ENCODE data around the gene ALDH1B1. TPM values are rescaled to one million over a fixed set of nuclear protein-coding genes. Genes with fewer than 3 reads are reported as not detected.

ALDH1B1 gene
- total RNA-seq (2022) (35.7 and 38.3 TPM in 2 replicates), Bru-seq, nascent RNA (percentile 81 among the genes with signal in this experiment), BruChase-seq, experiment 1, labeled RNA remaining after a 2-hour chase (percentile 94 among the genes with signal in this experiment), BruChase-seq, experiment 2, labeled RNA remaining after a 6-hour chase (percentile 94 among the genes with signal in this experiment)
- long read RNA-seq, transcript ALDH1B1-201 (2 exons, 3,066 nt): major isoform, 85 of 96 reads
- long read RNA-seq, partial matches to known transcripts: 0 of 96 reads
- long read RNA-seq, other reads (novel, unspliced or antisense): 8 of 96 reads

DNA sequence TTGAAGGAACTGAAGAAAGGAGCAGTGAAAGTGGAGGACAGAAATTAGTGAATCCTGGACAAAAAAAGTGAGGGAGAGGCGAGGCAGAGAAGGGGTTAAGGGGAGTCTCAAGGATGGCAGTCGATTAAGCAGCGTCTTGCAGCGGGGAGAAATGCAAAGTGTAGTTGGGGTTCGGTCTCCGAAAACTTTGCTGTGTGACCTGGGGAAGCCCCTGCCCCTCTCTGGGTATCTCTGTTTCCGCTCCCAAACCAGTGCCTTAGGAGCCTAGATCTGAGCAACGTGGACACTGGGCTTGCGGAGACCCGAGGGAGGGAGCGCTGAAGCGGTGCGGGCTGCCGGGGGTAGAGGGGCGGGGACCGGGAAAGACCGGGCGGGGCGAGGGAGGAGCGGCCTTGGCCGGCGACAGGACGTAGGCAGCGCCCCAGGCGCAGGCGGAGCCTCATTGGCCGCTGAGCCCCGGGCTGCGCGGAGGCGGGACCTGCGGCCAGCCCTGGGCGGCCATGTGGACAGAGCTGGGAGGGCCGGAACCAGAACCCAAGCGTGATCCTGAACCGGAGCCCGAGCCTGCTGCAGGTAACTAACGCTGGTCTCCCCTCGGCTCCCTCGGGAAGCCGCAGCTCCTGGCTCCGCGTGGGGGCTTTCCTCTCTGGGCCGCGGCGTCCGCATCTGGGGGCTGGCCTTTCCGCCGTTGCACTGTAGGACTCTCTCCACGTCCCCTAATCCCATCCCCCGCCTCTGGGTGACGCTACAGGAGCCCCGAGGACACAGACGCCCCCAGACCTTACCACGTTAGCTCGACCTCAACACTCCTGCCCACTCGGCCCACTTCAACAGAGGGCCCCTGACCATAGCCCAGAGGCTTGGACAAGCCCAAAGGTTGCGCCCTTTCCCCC is at the start of gene ALDH1B1:
Gene ALDH1B1 (plus strand): TSS at position 468 of the 893 bp plus-strand sequence. CDS start 3,047 bp downstream, outside the sequence.
- peaks cover 20% of the 10 kb centered on the region for H3K4me1 Mint-ChIP-seq (ENCODE audit: low read depth, unreplicated experiment)
- no TSS peak for BruUV-seq (replicated peaks)
- intact Hi-C loops (cut with micrococcal nuclease; ENCODE audit: unreplicated experiment): loop anchor here (1.0 to 10.0 kb wide), 3 partner anchors 11 to 52 kb away; no protein-coding TSS in a partner anchor
- peak within 1 kb of the TSS; percentile 89 for H3K27ac Mint-ChIP-seq (ENCODE audit: unreplicated experiment)
- Histone ChIP-seq H3K4me3 (ENCODE audit: low read depth, low read length) (peak within 1 kb of the TSS; percentile 95), H3K9me3 (no peaks in the 10 kb centered on the region), H3K36me3 (ENCODE audit: control insufficient read depth, insufficient read depth, low read length) (no peaks in the 10 kb centered on the region; the same call in 1 of the 2 replicates), H3K4me1 (peaks cover 9% of the 10 kb centered on the region), H3K27me3 (replicated peaks; ENCODE audit: control insufficient read depth, insufficient read depth, low read length) (no peaks in the 10 kb centered on the region)
- TF ChIP-seq, protein P1, sequence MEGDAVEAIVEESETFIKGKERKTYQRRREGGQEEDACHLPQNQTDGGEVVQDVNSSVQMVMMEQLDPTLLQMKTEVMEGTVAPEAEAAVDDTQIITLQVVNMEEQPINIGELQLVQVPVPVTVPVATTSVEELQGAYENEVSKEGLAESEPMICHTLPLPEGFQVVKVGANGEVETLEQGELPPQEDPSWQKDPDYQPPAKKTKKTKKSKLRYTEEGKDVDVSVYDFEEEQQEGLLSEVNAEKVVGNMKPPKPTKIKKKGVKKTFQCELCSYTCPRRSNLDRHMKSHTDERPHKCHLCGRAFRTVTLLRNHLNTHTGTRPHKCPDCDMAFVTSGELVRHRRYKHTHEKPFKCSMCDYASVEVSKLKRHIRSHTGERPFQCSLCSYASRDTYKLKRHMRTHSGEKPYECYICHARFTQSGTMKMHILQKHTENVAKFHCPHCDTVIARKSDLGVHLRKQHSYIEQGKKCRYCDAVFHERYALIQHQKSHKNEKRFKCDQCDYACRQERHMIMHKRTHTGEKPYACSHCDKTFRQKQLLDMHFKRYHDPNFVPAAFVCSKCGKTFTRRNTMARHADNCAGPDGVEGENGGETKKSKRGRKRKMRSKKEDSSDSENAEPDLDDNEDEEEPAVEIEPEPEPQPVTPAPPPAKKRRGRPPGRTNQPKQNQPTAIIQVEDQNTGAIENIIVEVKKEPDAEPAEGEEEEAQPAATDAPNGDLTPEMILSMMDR (IDR thresholded peaks at IDR 0.05; ENCODE audit: insufficient read depth in 1 of 2, low read depth in 1 of 2, low read length in 1 of 2, severe bottlenecking in 1 of 2, unreplicated experiment in 1 of 2): peak; percentile 13 to 44
- no peaks in the 10 kb centered on the region for H3K9me3 Mint-ChIP-seq (ENCODE audit: unreplicated experiment)
- DNase-seq: peak; percentile 89 to 93
- H3K36me3 Mint-ChIP-seq (ENCODE audit: insufficient read depth, unreplicated experiment): peaks cover 24% of the 10 kb centered on the region
- ChIA-PET POLR2A (interaction anchor here (0.5 kb wide), 1 partner anchor 621 kb away, joined by 3 read pairs; no protein-coding TSS in a partner anchor), CTCF (interaction anchor here (0.6 kb wide), 1 partner anchor 423 kb away, joined by 5 read pairs; no protein-coding TSS in a partner anchor)
- no peaks in the 10 kb centered on the region for H3K27me3 Mint-ChIP-seq (ENCODE audit: insufficient read depth, unreplicated experiment)
- peak within 1 kb of the TSS; percentile 80 for H3K4me3 Mint-ChIP-seq (ENCODE audit: unreplicated experiment)

DNA sequence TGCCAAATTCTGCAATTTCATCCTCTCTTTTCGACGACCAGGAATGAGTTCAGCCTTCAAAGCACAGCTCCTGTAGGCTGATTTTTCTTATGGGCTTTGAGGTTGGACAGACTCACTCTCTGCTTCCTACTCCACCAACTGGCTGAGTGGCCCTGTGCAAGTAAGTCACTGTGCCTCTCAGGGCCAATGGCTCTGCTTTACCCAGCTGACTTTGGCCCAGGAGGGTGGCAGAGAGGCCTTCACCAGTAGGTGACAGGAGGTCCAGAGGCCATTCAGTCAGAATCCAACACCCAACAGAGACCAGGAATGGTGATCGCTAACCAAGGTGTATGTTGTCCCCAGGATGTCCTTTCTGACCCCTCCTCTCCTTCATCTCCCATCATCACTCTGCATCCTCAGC is 49.5 kb upstream of the ALDH1B1 start:
- intact Hi-C loops (cut with micrococcal nuclease; ENCODE audit: unreplicated experiment): loop anchor here (1.0 kb wide), 1 partner anchor 18 kb away; no protein-coding TSS in a partner anchor
- Mint-ChIP-seq H3K4me3 (ENCODE audit: unreplicated experiment) (no peak overlapping the region), H3K4me1 (ENCODE audit: low read depth, unreplicated experiment) (no peaks in the 10 kb centered on the region), H3K9me3 (ENCODE audit: unreplicated experiment) (no peaks in the 10 kb centered on the region), H3K36me3 (ENCODE audit: insufficient read depth, unreplicated experiment) (no peaks in the 10 kb centered on the region), H3K27ac (ENCODE audit: unreplicated experiment) (no peak overlapping the region), H3K27me3 (ENCODE audit: insufficient read depth, unreplicated experiment) (peaks cover 15% of the 10 kb centered on the region)
- Histone ChIP-seq H3K4me3 (ENCODE audit: low read depth, low read length) (no peak overlapping the region), H3K36me3 (ENCODE audit: control insufficient read depth, insufficient read depth, low read length) (no peaks in the 10 kb centered on the region), H3K27me3 (replicated peaks; ENCODE audit: control insufficient read depth, insufficient read depth, low read length) (no peaks in the 10 kb centered on the region), H3K4me1 (no peaks in the 10 kb centered on the region), H3K9me3 (no peaks in the 10 kb centered on the region)
- ChIA-PET CTCF (no interaction called here), POLR2A (no interaction called here)
- no TSS peak for BruUV-seq (replicated peaks)
- DNase-seq: no peak
- TF ChIP-seq, protein P1 (IDR thresholded peaks at IDR 0.05; ENCODE audit: insufficient read depth in 1 of 2, low read depth in 1 of 2, low read length in 1 of 2, severe bottlenecking in 1 of 2, unreplicated experiment in 1 of 2): no peak

DNA sequence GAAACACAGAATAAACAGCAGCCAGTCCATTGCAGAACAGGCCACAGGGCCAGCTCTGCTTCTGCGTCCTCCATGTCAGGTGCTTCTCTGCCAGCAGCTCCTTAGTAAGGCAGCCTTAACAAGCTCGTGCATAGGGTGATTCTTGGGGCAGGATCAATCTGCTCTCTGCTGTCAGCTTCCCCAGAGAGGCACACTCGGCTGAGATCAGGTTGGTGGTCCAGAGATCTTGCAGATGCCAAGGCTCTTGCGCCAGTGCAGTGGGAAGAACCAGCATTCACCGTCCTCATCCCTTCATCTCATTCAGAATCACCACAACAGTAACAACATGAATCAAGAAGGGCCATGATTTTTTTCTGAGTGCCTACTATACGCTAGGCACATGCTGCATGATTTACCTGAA is 49.0 kb upstream of the ALDH1B1 start:
- H3K4me3 Mint-ChIP-seq (ENCODE audit: unreplicated experiment): no peak overlapping the region
- intact Hi-C loops (cut with micrococcal nuclease; ENCODE audit: unreplicated experiment): loop anchor here (1.0 kb wide), 1 partner anchor 18 kb away; no protein-coding TSS in a partner anchor
- H3K4me1 Mint-ChIP-seq (ENCODE audit: low read depth, unreplicated experiment): no peaks in the 10 kb centered on the region
- no TSS peak for BruUV-seq (replicated peaks)
- H3K36me3 Mint-ChIP-seq (ENCODE audit: insufficient read depth, unreplicated experiment): no peaks in the 10 kb centered on the region
- no peaks in the 10 kb centered on the region for H3K9me3 Mint-ChIP-seq (ENCODE audit: unreplicated experiment)
- H3K27me3 Mint-ChIP-seq (ENCODE audit: insufficient read depth, unreplicated experiment): peaks cover 17% of the 10 kb centered on the region
- no peaks in the 10 kb centered on the region for H3K9me3 ChIP-seq
- H3K27ac Mint-ChIP-seq (ENCODE audit: unreplicated experiment): no peak overlapping the region
- ChIA-PET CTCF (no interaction called here), POLR2A (no interaction called here)
- TF ChIP-seq, protein P1 (IDR thresholded peaks at IDR 0.05; ENCODE audit: insufficient read depth in 1 of 2, low read depth in 1 of 2, low read length in 1 of 2, severe bottlenecking in 1 of 2, unreplicated experiment in 1 of 2): no peak
- no peaks in the 10 kb centered on the region for H3K36me3 ChIP-seq (ENCODE audit: control insufficient read depth, insufficient read depth, low read length)
- no peaks in the 10 kb centered on the region for H3K4me1 ChIP-seq
- no peak for DNase-seq
- no peak overlapping the region for H3K4me3 ChIP-seq (ENCODE audit: low read depth, low read length)
- H3K27me3 ChIP-seq (replicated peaks; ENCODE audit: control insufficient read depth, insufficient read depth, low read length): no peaks in the 10 kb centered on the region

Data from Caco-2 (cell line).